ENCODE measurements around the gene PLXNA4. TPM values are rescaled to one million over a fixed set of nuclear protein-coding genes. Genes with fewer than 3 reads are reported as not detected.

Gene PLXNA4
- total RNA-seq, 1 donor from 2014 or later: 16.2 TPM

DNA sequence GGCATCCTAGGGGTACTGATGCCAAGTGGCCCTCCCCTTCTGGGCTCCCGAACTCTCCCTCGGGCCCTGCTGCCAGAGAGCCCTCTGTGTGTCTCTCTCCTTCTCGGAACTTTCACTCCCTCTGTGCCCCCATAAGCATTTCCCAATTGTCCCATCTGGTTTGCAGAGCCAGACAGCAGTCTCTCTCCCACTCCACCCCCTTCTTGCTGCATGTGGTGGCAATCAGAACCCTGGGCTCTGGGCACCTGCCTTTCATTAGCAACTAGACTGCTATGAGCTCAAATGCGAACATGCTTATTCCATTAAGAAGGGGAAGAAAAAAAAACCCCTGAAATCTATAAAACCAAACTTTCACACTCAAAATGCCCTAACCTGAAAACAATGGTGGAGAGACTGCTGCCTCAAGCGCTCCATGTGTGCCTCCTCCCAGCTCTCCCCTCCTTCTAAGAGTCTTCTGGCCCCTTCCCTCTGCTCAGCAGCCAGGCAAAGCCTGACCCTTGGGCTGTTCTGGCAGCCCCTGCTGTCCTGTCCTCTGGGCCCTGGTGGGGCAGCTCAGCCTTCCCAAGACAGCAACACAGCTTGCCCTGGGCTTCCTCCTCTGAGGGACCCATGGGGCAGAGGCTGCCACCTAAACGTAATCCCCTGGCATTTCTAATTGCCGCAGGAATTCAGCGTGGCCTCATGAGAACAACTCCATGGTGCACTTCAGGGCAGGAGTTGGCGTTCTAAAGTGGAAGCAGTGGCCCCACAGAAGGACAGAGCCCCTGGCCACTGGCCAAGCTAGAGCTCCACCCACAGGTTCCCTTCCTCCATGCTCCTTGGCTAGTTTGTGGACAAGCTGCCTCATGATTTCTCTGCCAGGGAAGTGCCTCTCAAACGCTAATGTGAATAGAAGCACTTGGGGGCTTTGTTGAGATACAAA lies 415.4 kb downstream of the PLXNA4 start:
- H3K27me3 Mint-ChIP-seq (ENCODE audit: unreplicated experiment): peaks cover 3% of the 10 kb centered on the region
- TF ChIP-seq, protein P1, sequence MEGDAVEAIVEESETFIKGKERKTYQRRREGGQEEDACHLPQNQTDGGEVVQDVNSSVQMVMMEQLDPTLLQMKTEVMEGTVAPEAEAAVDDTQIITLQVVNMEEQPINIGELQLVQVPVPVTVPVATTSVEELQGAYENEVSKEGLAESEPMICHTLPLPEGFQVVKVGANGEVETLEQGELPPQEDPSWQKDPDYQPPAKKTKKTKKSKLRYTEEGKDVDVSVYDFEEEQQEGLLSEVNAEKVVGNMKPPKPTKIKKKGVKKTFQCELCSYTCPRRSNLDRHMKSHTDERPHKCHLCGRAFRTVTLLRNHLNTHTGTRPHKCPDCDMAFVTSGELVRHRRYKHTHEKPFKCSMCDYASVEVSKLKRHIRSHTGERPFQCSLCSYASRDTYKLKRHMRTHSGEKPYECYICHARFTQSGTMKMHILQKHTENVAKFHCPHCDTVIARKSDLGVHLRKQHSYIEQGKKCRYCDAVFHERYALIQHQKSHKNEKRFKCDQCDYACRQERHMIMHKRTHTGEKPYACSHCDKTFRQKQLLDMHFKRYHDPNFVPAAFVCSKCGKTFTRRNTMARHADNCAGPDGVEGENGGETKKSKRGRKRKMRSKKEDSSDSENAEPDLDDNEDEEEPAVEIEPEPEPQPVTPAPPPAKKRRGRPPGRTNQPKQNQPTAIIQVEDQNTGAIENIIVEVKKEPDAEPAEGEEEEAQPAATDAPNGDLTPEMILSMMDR (IDR thresholded peaks at IDR 0.05; ENCODE audit: partially characterized antibody, unreplicated experiment): no peak
- no peak overlapping the region for H3K4me3 Mint-ChIP-seq (ENCODE audit: unreplicated experiment)
- H3K36me3 Mint-ChIP-seq (ENCODE audit: unreplicated experiment): no peaks in the 10 kb centered on the region
- H3K4me1 Mint-ChIP-seq (ENCODE audit: low read depth, unreplicated experiment): peaks cover 33% of the 10 kb centered on the region
- no peak overlapping the region for H3K27ac Mint-ChIP-seq (ENCODE audit: unreplicated experiment)
- no peak for DNase-seq
- peaks cover 12% of the 10 kb centered on the region for H3K9me3 Mint-ChIP-seq (ENCODE audit: unreplicated experiment)

DNA sequence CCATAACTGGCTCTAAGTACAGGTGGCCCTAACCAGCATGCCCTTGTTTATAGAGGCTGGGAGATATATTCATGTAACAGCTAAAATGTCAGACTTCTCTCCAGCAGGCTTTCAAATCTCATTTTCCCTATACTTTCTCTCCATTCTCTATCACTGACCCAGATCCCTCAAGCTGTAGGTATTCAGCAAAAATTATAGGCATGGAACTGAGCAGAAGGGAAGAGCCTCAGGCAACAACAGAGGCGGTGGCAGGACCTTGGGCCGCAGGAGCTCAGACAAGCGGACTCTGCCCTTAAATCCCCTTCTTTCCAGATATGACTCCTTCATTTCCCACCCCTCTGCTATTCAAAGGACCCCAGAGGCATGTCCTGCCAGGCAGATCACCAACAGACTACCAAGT lies 417.4 kb downstream of the PLXNA4 start:
- no peaks in the 10 kb centered on the region for H3K36me3 Mint-ChIP-seq (ENCODE audit: unreplicated experiment)
- H3K4me1 Mint-ChIP-seq (ENCODE audit: low read depth, unreplicated experiment): peaks cover 41% of the 10 kb centered on the region
- no peak overlapping the region for H3K4me3 Mint-ChIP-seq (ENCODE audit: unreplicated experiment)
- peaks cover 4% of the 10 kb centered on the region for H3K27me3 Mint-ChIP-seq (ENCODE audit: unreplicated experiment)
- H3K9me3 Mint-ChIP-seq (ENCODE audit: unreplicated experiment): peaks cover 8% of the 10 kb centered on the region
- TF ChIP-seq, protein P1 (IDR thresholded peaks at IDR 0.05; ENCODE audit: partially characterized antibody, unreplicated experiment): no peak
- H3K27ac Mint-ChIP-seq (ENCODE audit: unreplicated experiment): no peak overlapping the region
- DNase-seq: no peak

DNA sequence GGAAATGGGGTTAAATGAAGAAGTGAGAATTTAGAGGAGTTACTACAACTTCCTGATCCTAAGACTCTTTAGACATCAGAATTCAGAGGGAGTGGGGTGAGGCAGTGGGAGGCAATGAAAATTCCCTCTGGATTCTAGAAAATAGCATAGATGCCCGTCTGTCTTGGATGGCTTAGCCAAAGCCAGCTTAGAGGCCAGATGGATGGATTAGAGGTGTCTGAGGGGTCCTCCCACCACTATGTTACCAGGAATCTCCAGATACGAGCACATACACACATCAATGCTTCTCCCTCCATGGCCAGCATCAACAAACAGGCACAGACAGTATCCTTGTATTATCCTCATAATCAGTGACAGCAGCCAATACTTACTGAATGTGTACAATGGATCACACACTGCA lies 418.1 kb downstream of the PLXNA4 start:
- no peak for DNase-seq
- Mint-ChIP-seq H3K27me3 (ENCODE audit: unreplicated experiment) (peaks cover 6% of the 10 kb centered on the region), H3K4me1 (ENCODE audit: low read depth, unreplicated experiment) (peaks cover 40% of the 10 kb centered on the region), H3K9me3 (ENCODE audit: unreplicated experiment) (peaks cover 7% of the 10 kb centered on the region), H3K27ac (ENCODE audit: unreplicated experiment) (no peak overlapping the region), H3K36me3 (ENCODE audit: unreplicated experiment) (no peaks in the 10 kb centered on the region), H3K4me3 (ENCODE audit: unreplicated experiment) (no peak overlapping the region)
- TF ChIP-seq, protein P1 (IDR thresholded peaks at IDR 0.05; ENCODE audit: partially characterized antibody, unreplicated experiment): no peak

DNA sequence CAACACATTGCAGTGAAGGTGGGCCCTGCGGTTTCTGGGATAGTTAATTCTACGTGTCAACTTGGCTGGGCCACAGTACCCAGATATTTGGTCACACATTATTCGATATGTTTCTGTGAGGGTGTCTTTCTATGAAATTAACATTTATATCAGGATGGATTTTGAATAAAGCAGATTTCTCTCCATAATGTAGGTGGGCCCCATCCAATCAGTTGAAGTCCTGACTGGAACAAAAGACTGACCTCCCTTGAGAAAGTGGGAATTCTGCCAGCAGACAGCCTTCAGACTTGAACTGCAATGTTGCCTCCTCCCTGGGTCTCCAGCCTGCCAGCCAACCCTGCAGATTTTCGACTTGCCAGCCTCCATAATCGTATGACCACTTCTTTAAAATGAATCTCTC lies 420.6 kb downstream of the PLXNA4 start:
- H3K9me3 Mint-ChIP-seq (ENCODE audit: unreplicated experiment): peaks cover 6% of the 10 kb centered on the region
- DNase-seq: no peak
- H3K4me1 Mint-ChIP-seq (ENCODE audit: low read depth, unreplicated experiment): peaks cover 27% of the 10 kb centered on the region
- H3K27ac Mint-ChIP-seq (ENCODE audit: unreplicated experiment): no peak overlapping the region
- no peak overlapping the region for H3K4me3 Mint-ChIP-seq (ENCODE audit: unreplicated experiment)
- H3K36me3 Mint-ChIP-seq (ENCODE audit: unreplicated experiment): peaks cover 10% of the 10 kb centered on the region
- TF ChIP-seq, protein P1 (IDR thresholded peaks at IDR 0.05; ENCODE audit: partially characterized antibody, unreplicated experiment): no peak
- peaks cover 14% of the 10 kb centered on the region for H3K27me3 Mint-ChIP-seq (ENCODE audit: unreplicated experiment)
